GM21526 (cell line): ENCODE data around the gene NFIB.

Experiments
- ATAC-seq: cut with Tn5 transposase; IDR thresholded peaks from one replicate; pipeline ENCODE4 v1.9.1; 2021; ENCODE audit warnings: moderate library complexity; ENCODE audit not compliant: unreplicated experiment, low FRiP score

NFIB gene

DNA sequence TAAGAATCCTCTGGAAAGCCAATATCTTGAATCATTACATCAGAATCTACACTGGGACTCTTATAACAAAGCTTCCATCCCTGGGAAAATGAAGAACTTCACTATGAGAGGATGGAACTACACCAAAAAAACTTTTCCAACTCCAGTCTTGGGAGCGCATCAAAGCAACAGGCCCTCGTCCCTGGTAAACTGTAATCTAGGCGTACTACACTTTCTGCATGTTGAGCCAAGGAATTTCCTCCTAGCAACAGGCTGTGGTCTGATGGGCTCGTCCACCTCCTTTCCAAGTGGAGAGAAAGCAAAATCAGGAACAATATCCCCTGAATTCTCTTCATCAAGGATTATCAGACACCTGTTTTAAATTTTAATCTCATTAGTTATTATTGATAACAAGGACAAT lies 94.1 kb downstream of the NFIB start:
- ATAC-seq: no peak

DNA sequence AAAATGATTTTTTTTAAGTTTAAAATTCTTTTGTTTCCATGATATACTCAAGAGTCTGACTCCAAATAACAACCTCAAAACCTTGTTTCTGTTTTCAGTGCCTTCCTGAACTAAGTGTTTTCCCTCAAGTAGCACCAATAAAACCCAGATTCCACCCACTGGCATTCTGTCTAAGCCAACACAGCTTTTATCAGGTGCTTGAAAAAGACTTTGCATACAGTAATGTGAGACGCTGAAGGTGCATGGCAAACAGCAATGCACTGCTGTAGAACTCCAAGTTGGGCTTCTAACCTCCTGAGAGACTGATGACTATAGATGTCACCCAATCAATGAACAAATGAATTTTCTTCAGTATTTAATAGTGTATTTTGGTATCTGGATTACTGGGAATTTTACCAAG lies 95.7 kb downstream of the NFIB start:
- ATAC-seq: no peak

DNA sequence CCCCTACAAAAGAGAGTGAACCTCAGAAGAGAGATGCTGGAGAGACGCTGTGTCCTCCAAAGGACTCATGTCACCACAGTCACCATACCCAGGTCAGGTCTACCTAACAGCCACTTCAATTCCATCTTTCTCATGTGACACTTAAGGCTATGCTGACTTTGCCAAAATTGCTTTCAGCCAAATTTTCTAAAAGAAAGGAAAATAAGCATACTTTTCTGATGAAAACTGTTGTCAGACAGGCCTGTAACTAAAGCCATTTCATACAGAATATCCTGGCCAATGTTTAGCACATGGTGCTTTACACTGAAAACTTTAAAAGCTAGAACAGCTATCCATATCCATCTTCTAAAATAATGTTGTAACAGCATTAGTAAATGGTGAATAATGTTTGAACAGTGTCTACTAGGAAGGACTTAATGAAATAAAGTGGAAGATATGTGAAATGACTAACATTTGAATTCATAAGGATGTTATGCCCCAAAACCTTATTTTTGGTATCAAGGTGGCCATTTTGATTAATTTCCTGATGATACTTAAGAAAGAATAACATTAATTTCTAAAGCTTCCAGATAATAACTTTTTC lies 97.2 kb downstream of the NFIB start:
- ATAC-seq: no peak

DNA sequence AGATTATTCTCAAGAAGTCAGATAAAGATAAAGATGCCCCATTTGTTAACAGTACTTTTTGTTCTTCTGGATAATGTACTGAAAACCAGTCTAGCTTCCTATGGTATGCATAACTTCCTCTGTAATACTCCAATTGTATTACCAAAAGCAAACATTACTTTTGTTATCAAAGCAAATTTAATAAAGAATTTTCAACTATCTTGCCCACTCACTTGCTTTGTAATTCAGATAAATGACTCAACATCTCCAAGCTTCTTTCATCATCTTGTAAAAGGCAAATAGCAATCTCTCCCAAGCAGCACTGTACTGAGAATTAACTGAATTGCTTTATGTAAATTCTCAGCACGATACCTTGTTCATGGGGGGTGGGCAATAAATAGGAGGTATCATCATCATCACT lies 98.3 kb downstream of the NFIB start:
- no peak for ATAC-seq

GRCh38 chr9:14214693-14215092 lies 99.2 kb downstream of the NFIB start:
- ATAC-seq: no peak

DNA sequence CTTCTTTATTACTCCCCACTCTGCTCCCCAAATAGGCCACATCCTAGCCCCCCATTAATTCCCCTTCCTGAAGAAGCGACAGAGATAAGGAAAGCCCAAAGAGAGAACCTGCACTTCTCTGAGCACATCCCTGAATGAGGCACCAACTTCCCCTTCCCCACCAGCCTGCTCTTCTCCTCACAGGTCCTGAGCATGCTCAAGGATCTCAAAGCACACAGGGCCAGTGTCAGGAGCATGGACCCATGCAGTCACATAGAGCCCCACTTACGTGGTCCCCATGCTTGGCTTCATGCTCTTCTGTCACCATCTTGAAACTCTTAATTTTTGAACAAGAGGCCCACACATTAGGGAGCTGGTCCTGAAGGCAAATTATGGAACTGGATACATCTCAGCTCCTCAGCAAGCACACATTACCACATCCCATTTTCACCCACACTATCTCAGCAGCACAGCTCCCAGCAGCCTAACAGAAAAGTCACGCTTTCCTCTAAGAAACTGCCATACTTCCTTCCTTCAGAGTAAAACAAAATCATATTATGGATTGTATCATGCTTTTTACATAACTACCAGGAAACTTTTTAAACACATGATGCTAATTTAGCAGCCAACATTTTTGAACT lies 99.8 kb downstream of the NFIB start:
- no peak for ATAC-seq

DNA sequence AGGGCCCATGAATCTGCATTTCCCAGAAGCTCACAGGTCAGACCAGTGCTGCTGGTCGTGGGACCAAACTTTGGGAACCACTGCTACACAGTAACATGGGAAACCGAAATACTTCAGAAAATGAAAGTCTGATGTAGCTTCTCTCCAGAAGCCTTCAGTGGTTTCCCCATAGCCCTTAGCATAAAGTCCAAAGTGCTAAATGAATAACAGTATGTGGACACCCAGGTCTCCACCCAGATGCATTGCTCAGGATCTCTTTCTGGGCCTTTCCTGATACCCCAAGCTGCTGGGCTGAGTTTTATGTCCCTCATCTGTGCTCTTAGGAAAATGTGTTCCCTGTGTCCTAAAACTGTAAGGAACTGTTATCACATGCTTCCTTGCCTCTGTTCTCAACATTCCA lies 100.4 kb downstream of the NFIB start:
- no peak for ATAC-seq

- no peak for ATAC-seq
These were observed 101.1 kb downstream of the NFIB start for GRCh38 chr9:14212697-14213420.

DNA sequence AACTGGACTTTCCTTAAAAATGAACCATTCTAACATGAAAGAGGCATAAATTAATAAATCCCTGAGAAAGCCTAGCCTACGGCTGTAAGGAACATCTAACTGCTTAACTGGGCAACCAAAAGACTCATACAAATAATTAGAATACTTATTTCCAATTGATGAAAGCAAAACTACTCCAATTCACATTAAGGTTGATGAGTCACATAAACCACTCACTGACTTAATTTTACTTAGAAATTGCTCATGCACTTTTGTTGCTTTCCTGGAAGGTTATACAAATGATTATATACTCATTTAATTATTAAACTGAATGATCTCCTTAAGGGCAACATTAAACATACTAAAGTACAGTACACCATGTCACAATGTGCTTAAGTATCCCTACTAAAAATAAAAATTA lies 101.9 kb downstream of the NFIB start:
- ATAC-seq: no peak

- ATAC-seq: no peak
These were observed 102.4 kb downstream of the NFIB start for GRCh38 chr9:14211564-14211963.

- ATAC-seq: no peak
These were observed 103.5 kb downstream of the NFIB start for GRCh38 chr9:14210428-14210827.

- ATAC-seq: no peak
These were observed 104.3 kb downstream of the NFIB start for GRCh38 chr9:14209399-14210345.

DNA sequence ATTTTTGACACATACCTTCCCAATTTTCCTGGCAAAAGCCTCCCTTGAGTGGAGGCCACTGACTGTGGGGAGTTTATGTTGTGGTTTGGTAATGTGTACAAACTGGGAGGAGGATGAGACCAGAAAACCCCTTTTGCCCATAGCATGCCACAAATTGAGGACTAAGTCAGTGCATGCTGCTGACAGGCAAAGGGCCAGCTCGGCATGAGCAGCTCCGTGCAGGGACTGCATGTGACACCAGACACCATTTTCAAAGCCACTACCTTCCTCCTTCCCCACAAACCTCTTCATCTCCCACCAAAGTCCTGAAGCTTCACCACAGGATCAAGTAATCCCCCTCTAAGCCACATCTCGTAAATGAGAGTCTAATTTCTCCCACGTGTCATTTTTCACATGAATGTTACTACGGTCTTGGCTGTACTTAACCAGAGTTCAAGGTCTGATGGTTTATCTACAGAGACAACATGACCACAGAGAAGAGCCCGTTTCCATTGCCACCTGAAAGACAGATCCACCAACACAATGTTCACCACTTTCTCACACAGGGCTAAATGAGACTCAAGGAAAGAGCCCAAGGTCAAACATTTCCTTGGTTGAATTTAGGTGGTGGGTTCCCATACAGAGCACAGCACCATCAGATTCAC lies 106.5 kb downstream of the NFIB start:
- no peak for ATAC-seq

- no peak for ATAC-seq
These were observed 108.5 kb downstream of the NFIB start for GRCh38 chr9:14205463-14205862.

GRCh38 chr9:14203356-14204056 lies 110.4 kb downstream of the NFIB start:
- no peak for ATAC-seq

GRCh38 chr9:14198841-14199455 lies 115.0 kb downstream of the NFIB start:
- no peak for ATAC-seq

DNA sequence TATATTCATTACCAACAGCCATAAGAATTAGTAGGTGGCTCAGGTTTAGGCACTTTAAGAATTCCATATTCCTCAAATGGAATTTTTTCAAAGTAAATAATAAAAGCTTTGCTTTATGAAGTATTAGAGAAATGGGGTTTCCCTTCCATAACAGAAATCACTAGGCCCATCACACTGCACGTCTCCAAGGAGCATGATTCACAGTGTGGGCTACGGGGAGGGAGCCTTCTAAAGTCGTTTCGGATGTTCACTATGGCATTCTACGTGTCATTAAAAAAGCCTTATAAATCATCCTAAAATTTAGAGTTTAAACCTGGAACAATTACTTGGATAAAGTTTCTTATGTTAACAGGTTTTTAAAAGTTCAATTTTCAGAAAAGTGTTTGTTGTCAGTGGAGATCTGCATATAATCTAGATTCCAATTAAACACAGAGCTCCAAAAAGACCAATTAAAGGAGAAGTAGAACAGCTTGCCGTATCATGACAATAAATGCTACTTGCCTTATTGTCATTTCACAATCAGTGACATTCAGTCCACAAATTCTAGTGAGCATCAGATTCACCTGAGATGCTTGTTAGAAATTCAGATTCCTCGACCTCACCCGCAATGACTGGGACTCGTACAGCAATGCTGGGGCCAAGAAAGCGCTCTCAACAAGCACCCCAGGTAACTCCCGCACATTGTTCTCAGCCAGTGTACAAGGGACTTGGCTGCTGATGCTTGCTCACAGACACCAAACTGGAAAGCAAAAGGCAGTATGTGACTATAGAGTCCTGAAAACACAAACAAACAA lies 115.7 kb downstream of the NFIB start:
- ATAC-seq: no peak

GRCh38 chr9:14197325-14197858 lies 116.5 kb downstream of the NFIB start:
- no peak for ATAC-seq
